Activated CD4-positive, alpha-beta T cell treated with anti-CD3 and anti-CD28 coated beads, Interleukin-2, amount 10 ng/mL, durations not matched to agents 7 days and 5 days (primary cell): ENCODE data around the gene ANKRD20A1. TPM values are rescaled to one million over a fixed set of nuclear protein-coding genes. Genes with fewer than 3 reads are reported as not detected.
"Not testable (repeated sequence)": the region's sequence is repeated elsewhere in the genome, so short reads cannot be mapped to it uniquely, and the experiment has no call there.

Experiments
- CTCF ChIA-PET: fragments of 350-600 bp; sonication (Branson Sonifier 250); formaldehyde crosslinking; loops from one replicate; lab custom pipeline; 2021; ENCODE audit warnings: antibody characterized with exemption; lab: Charles Lee
- POLR2A ChIA-PET: fragments of 350-600 bp; sonication (Branson Sonifier 250); formaldehyde crosslinking; loops from one replicate; lab custom pipeline; 2021; ENCODE audit warnings: antibody characterized with exemption; lab: Charles Lee
- DNase-seq: peaks from one replicate; pipeline ENCODE4 v3.0.0-alpha.2; 2020
- H3K27ac Mint-ChIP-seq: one replicate; pipeline ENCODE4 v1.8.0; 2021; ENCODE audit warnings: mild to moderate bottlenecking, moderate library complexity, mixed read lengths
- H3K27me3 Mint-ChIP-seq: one replicate; pipeline ENCODE4 v1.8.0; 2021; ENCODE audit warnings: mixed read lengths
- H3K36me3 Mint-ChIP-seq: one replicate; pipeline ENCODE4 v1.8.0; 2021; ENCODE audit warnings: low read depth, mixed read lengths
- H3K4me1 Mint-ChIP-seq: one replicate; pipeline ENCODE4 v1.8.0; 2021; ENCODE audit warnings: mixed read lengths
- H3K4me3 Mint-ChIP-seq: one replicate; pipeline ENCODE4 v1.8.0; 2021; ENCODE audit warnings: mild to moderate bottlenecking, moderate library complexity, mixed read lengths
- H3K9me3 Mint-ChIP-seq: one replicate; pipeline ENCODE4 v1.8.0; 2021; ENCODE audit warnings: mixed read lengths
- total RNA-seq, 2 experiments: library from RNA; stranded (reverse); gene quantifications; one replicate each; pipeline ENCODE4 v1.2.3, GENCODE V29; 2021

The ANKRD20A1 gene
- under 1 TPM in 1 of 2 experiments, not detected in 1; 0.64 TPM for total RNA-seq

GRCh38 chr9:67858871-67859270 is at the start of gene ANKRD20A1:
Gene ANKRD20A1 (plus strand): TSS chr9:67858931. CDS start chr9:67859427, 496 bp downstream.
- DNase-seq, POLR2A ChIA-PET, H3K27ac Mint-ChIP-seq, H3K4me3 Mint-ChIP-seq, H3K9me3 Mint-ChIP-seq, CTCF ChIA-PET, H3K36me3 Mint-ChIP-seq, H3K27me3 Mint-ChIP-seq, H3K4me1 Mint-ChIP-seq: not testable (repeated sequence)

- DNase-seq = peak; percentile 5
- H3K36me3 Mint-ChIP-seq, H3K4me1 Mint-ChIP-seq, H3K27me3 Mint-ChIP-seq, H3K27ac Mint-ChIP-seq, POLR2A ChIA-PET, H3K4me3 Mint-ChIP-seq, CTCF ChIA-PET, H3K9me3 Mint-ChIP-seq: not testable (repeated sequence)
Observed at GRCh38 chr9:67832088-67832487, 26.6 kb upstream of the ANKRD20A1 start.
